AG04449 (cell line): ENCODE measurements around the gene CCNI2.

Experiments used
- CTCF ChIA-PET: fragments of 350-600 bp; formaldehyde crosslinking; extraction: SDS; loops from one replicate; lab custom pipeline; 2021; ENCODE audit warnings: antibody characterized with exemption; lab: Yijun Ruan, JAX
- POLR2A ChIA-PET: fragments of 400-600, 350-600 bp; formaldehyde crosslinking; extraction: SDS; loops from one replicate; lab custom pipeline; 2020; ENCODE audit warnings: antibody characterized with exemption, inconsistent platforms; lab: Yijun Ruan, JAX
- DNase-seq: peaks from one replicate; pipeline ENCODE4 v3.0.0-alpha.2; 2010; ENCODE audit warnings: low read depth, low spot score
- H3K4me3 ChIP-seq: 2 replicates; pipeline ENCODE4 v1.5.1; 2011; ENCODE audit warnings: low read depth, mild to moderate bottlenecking, control low read depth, low read length
- CTCF ChIP-seq: IDR thresholded peaks from one replicate; pipeline ENCODE4 v1.5.1; 2011; ENCODE audit warnings: mild to moderate bottlenecking, moderate library complexity, low read length, control low read depth, inconsistent platforms; ENCODE audit not compliant: insufficient read depth; ENCODE audit errors: missing control alignments

CCNI2 gene

GRCh38 chr5:132785864-132786263 lies 38.6 kb downstream of the CCNI2 start:
- ChIA-PET CTCF (interaction anchor here (1.2 to 7.3 kb wide), 4 partner anchors 10 to 401 kb away, joined by 3 to 51 read pairs (median 8); partner anchors contain the start of gene SEPTIN8), POLR2A (no interaction called here)
- no peak overlapping the region for H3K4me3 ChIP-seq
- TF ChIP-seq CTCF, result no peak
- no peak for DNase-seq

DNA sequence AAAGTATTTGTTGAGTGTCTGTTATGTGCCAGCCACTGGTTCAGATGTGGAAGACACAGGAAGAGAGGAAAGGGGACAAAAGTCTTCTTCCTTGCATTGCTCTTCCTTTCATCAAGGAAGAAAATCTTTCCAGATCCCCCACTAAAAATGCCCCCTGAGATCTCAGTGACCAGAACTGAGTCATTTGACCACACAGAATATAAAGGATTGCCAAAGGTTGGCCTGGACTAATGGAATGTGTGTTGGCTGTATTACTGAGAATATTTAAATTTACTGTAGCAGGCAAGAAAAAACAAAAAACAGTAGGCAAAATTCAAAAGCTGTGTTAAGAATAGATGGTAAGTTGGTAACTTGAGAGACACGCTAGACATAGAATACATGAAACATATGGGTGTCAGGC lies 39.9 kb downstream of the CCNI2 start:
- ChIA-PET POLR2A (no interaction called here), CTCF (interaction anchor here (0.7 to 7.3 kb wide), 10 partner anchors 11 to 260 kb away, joined by 3 to 51 read pairs (median 4); partner anchors contain the start of genes CCNI2 and SHROOM1)
- no peak overlapping the region for H3K4me3 ChIP-seq
- no peak for DNase-seq
- TF ChIP-seq CTCF, result no peak

DNA sequence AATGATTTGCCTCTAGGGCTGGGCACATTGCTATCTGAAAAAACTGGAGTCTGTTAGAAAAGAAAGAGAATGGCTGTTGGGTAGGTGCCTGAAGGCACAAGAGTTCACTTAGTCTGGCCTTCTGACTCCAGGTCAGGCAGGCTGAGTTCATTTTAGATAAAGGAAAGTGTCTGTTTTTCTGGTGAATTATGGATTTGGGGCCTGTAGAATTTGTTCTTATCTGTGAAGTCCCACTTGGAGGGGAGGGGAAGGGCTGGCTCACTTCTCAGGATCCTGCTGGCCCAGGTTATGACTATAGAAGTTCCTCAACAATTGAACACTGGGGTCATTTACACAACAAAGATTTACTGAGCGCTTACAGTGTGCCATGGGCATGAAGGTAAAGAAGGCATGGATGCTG lies 41.3 kb downstream of the CCNI2 start:
- H3K4me3 ChIP-seq, result no peak overlapping the region
- no peak for DNase-seq
- no peak for TF ChIP-seq CTCF
- ChIA-PET CTCF (no interaction called here), POLR2A (no interaction called here)

GRCh38 chr5:132788990-132789886 lies 42.0 kb downstream of the CCNI2 start:
- no peak for TF ChIP-seq CTCF
- POLR2A ChIA-PET, result no interaction called here
- CTCF ChIA-PET, result no interaction called here
- DNase-seq, result no peak
- no peak overlapping the region for H3K4me3 ChIP-seq

- POLR2A ChIA-PET, result interaction anchor here (0.7 kb wide), 1 partner anchor 18 kb away, joined by 3 read pairs; no protein-coding TSS in a partner anchor
- DNase-seq, result no peak
- CTCF ChIA-PET, result interaction anchor here (1.6 kb wide), 1 partner anchor 30 kb away, joined by 4 read pairs; no protein-coding TSS in a partner anchor
- no peak overlapping the region for H3K4me3 ChIP-seq
- TF ChIP-seq CTCF, result no peak
Measured at GRCh38 chr5:132790201-132790865, 43.1 kb downstream of the CCNI2 start.

DNA sequence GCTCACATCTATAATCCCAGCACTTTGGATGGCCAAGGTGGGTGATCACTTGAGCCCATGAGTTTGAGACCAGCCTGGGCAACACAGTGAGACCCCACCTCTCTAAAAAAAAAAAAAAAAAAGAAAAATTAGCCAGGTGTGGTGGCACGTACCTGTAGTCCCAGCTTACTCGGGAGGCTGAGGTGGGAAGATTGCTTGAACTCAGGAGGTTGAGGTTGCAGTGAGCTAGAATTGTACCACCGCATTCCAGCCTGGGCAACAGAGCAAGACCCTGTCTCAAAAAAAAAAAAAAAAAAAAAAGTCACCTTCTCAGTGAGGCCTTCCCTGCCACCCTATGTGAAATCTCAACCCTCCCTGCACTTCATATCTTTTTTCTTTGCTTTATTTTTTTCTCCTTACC lies 43.8 kb downstream of the CCNI2 start:
- ChIA-PET POLR2A (interaction anchor here (0.7 kb wide), 1 partner anchor 17 kb away, joined by 3 read pairs; no protein-coding TSS in a partner anchor), CTCF (interaction anchor here (1.6 to 1.8 kb wide), 2 partner anchors 16 to 29 kb away, joined by 4 read pairs; no protein-coding TSS in a partner anchor)
- TF ChIP-seq CTCF, result no peak
- no peak for DNase-seq
- no peak overlapping the region for H3K4me3 ChIP-seq
